ENCODE measurements around the gene DPH7. TPM values are rescaled to one million over a fixed set of nuclear protein-coding genes. Genes with fewer than 3 reads are reported as not detected.
A peak's percentile ranks its signal among the peaks of the same experiment; 100 is the strongest.

DPH7 gene
- total RNA-seq, 1 donor from 2014 or later = 34.4 TPM

- Histone ChIP-seq H3K4me2 (ENCODE audit: low read length) (no peak overlapping the region), H3K79me2 (ENCODE audit: insufficient read depth, low read length) (no peaks in the 10 kb centered on the region), H3K36me3 (ENCODE audit: insufficient read depth, low read length) (no peaks in the 10 kb centered on the region), H3K27me3 (ENCODE audit: insufficient read depth, low read length) (no peaks in the 10 kb centered on the region), H3K4me1 (ENCODE audit: insufficient read depth, low read length) (no peaks in the 10 kb centered on the region), H2AFZ (ENCODE audit: low read depth, low read length) (no peak overlapping the region), H4K20me1 (ENCODE audit: insufficient read depth, low read length) (no peaks in the 10 kb centered on the region), H3K9ac (ENCODE audit: low read length) (no peak overlapping the region), H3K4me3 (ENCODE audit: insufficient read depth, low read depth, low read length) (no peak overlapping the region), H3K27ac (ENCODE audit: low read depth, low read length) (no peak overlapping the region), H3K9me3 (ENCODE audit: insufficient read depth, low read depth, low read length) (no peaks in the 10 kb centered on the region)
- DNase-seq (ENCODE audit: low read depth) (no peak), FAIRE-seq (no peak)
- Mint-ChIP-seq H3K27ac (ENCODE audit: unreplicated experiment) (no peak overlapping the region), H3K4me1 (ENCODE audit: low read depth, unreplicated experiment) (no peaks in the 10 kb centered on the region), H3K36me3 (ENCODE audit: low read depth, unreplicated experiment) (peaks cover 19% of the 10 kb centered on the region), H3K4me3 (ENCODE audit: unreplicated experiment) (no peak overlapping the region), H3K27me3 (ENCODE audit: low read depth, unreplicated experiment) (peaks cover 2% of the 10 kb centered on the region), H3K9me3 (ENCODE audit: unreplicated experiment) (peaks cover 10% of the 10 kb centered on the region)
- TF ChIP-seq CTCF (IDR thresholded peaks at IDR 0.05; ENCODE audit: insufficient read depth, low read depth, low read length) = no peak
- TF ChIP-seq EZH2 (IDR thresholded peaks at IDR 0.05; ENCODE audit: insufficient read depth, low read length) = no peak
These were observed 69.5 kb downstream of the DPH7 start for GRCh38 chr9:137509198-137509597.

- peaks cover 2% of the 10 kb centered on the region for H3K27me3 Mint-ChIP-seq (ENCODE audit: low read depth, unreplicated experiment)
- peaks cover 19% of the 10 kb centered on the region for H3K9me3 Mint-ChIP-seq (ENCODE audit: unreplicated experiment)
- H3K27ac Mint-ChIP-seq (ENCODE audit: unreplicated experiment) = no peak overlapping the region
- no peak for FAIRE-seq
- peak; percentile 49 for DNase-seq (ENCODE audit: low read depth)
- Histone ChIP-seq H3K79me2 (ENCODE audit: insufficient read depth, low read length) (no peaks in the 10 kb centered on the region), H3K27me3 (ENCODE audit: insufficient read depth, low read length) (no peaks in the 10 kb centered on the region), H3K36me3 (ENCODE audit: insufficient read depth, low read length) (no peaks in the 10 kb centered on the region), H3K9ac (ENCODE audit: low read length) (no peak overlapping the region), H2AFZ (ENCODE audit: low read depth, low read length) (no peak overlapping the region), H3K4me3 (ENCODE audit: insufficient read depth, low read depth, low read length) (no peak overlapping the region), H4K20me1 (ENCODE audit: insufficient read depth, low read length) (no peaks in the 10 kb centered on the region), H3K27ac (ENCODE audit: low read depth, low read length) (no peak overlapping the region), H3K4me1 (ENCODE audit: insufficient read depth, low read length) (no peaks in the 10 kb centered on the region), H3K9me3 (ENCODE audit: insufficient read depth, low read depth, low read length) (no peaks in the 10 kb centered on the region), H3K4me2 (ENCODE audit: low read length) (no peak overlapping the region)
- H3K4me1 Mint-ChIP-seq (ENCODE audit: low read depth, unreplicated experiment) = no peaks in the 10 kb centered on the region
- peaks cover 22% of the 10 kb centered on the region for H3K36me3 Mint-ChIP-seq (ENCODE audit: low read depth, unreplicated experiment)
- no peak for TF ChIP-seq CTCF (IDR thresholded peaks at IDR 0.05; ENCODE audit: insufficient read depth, low read depth, low read length)
- no peak for TF ChIP-seq EZH2 (IDR thresholded peaks at IDR 0.05; ENCODE audit: insufficient read depth, low read length)
- no peak overlapping the region for H3K4me3 Mint-ChIP-seq (ENCODE audit: unreplicated experiment)
These were observed 72.0 kb downstream of the DPH7 start for GRCh38 chr9:137506702-137507171.

- H3K27ac ChIP-seq (ENCODE audit: low read depth, low read length) = no peak overlapping the region
- no peak for FAIRE-seq
- no peaks in the 10 kb centered on the region for H3K4me1 ChIP-seq (ENCODE audit: insufficient read depth, low read length)
- DNase-seq (ENCODE audit: low read depth) = no peak
- H3K27me3 ChIP-seq (ENCODE audit: insufficient read depth, low read length) = no peaks in the 10 kb centered on the region
- no peaks in the 10 kb centered on the region for H3K36me3 ChIP-seq (ENCODE audit: insufficient read depth, low read length)
- H3K27me3 Mint-ChIP-seq (ENCODE audit: low read depth, unreplicated experiment) = peaks cover 2% of the 10 kb centered on the region
- peaks cover 20% of the 10 kb centered on the region for H3K9me3 Mint-ChIP-seq (ENCODE audit: unreplicated experiment)
- no peaks in the 10 kb centered on the region for H3K4me1 Mint-ChIP-seq (ENCODE audit: low read depth, unreplicated experiment)
- H3K4me3 Mint-ChIP-seq (ENCODE audit: unreplicated experiment) = no peak overlapping the region
- H3K4me2 ChIP-seq (ENCODE audit: low read length) = no peak overlapping the region
- H3K36me3 Mint-ChIP-seq (ENCODE audit: low read depth, unreplicated experiment) = peaks cover 20% of the 10 kb centered on the region
- no peak overlapping the region for H3K27ac Mint-ChIP-seq (ENCODE audit: unreplicated experiment)
- TF ChIP-seq EZH2 (IDR thresholded peaks at IDR 0.05; ENCODE audit: insufficient read depth, low read length) = no peak
- TF ChIP-seq CTCF (IDR thresholded peaks at IDR 0.05; ENCODE audit: insufficient read depth, low read depth, low read length) = no peak
- no peaks in the 10 kb centered on the region for H4K20me1 ChIP-seq (ENCODE audit: insufficient read depth, low read length)
- H2AFZ ChIP-seq (ENCODE audit: low read depth, low read length) = no peak overlapping the region
- H3K9ac ChIP-seq (ENCODE audit: low read length) = no peak overlapping the region
- H3K9me3 ChIP-seq (ENCODE audit: insufficient read depth, low read depth, low read length) = no peaks in the 10 kb centered on the region
- H3K4me3 ChIP-seq (ENCODE audit: insufficient read depth, low read depth, low read length) = no peak overlapping the region
- H3K79me2 ChIP-seq (ENCODE audit: insufficient read depth, low read length) = no peaks in the 10 kb centered on the region
These were observed 72.5 kb downstream of the DPH7 start for GRCh38 chr9:137506274-137506673.
